HG02973 (cell line): ENCODE results near the gene PCAT6.

Experiments used
- ATAC-seq: cut with Tn5 transposase; IDR thresholded peaks from one replicate; pipeline ENCODE4 v1.9.1; 2021; ENCODE audit warnings: moderate library complexity; ENCODE audit not compliant: unreplicated experiment

Gene PCAT6

DNA sequence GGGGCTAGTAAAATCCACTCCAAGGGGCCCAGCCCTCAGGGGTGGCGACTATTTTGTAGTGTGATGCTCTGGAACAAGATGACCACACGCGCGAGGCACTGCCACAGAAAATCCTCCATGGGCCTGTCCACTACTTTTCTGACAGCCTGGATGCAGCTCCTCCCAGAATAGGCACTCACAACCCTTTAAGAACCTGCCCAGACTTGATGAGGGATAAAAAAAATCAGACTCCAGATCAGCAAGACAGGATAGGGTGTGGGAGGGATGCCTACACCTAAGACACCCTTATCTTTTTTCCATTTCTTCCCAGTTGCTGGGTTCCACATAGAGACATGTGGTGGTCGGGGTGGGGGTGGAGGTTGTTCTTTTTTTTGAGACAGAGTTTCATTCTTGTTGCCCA, 33.5 kb downstream of the PCAT6 start:
- ATAC-seq, result no peak

- ATAC-seq, result no peak
Observed at GRCh38 chr1:202844935-202845334, 34.2 kb downstream of the PCAT6 start.

- no peak for ATAC-seq
Observed at GRCh38 chr1:202848191-202848542, 37.4 kb downstream of the PCAT6 start.

DNA sequence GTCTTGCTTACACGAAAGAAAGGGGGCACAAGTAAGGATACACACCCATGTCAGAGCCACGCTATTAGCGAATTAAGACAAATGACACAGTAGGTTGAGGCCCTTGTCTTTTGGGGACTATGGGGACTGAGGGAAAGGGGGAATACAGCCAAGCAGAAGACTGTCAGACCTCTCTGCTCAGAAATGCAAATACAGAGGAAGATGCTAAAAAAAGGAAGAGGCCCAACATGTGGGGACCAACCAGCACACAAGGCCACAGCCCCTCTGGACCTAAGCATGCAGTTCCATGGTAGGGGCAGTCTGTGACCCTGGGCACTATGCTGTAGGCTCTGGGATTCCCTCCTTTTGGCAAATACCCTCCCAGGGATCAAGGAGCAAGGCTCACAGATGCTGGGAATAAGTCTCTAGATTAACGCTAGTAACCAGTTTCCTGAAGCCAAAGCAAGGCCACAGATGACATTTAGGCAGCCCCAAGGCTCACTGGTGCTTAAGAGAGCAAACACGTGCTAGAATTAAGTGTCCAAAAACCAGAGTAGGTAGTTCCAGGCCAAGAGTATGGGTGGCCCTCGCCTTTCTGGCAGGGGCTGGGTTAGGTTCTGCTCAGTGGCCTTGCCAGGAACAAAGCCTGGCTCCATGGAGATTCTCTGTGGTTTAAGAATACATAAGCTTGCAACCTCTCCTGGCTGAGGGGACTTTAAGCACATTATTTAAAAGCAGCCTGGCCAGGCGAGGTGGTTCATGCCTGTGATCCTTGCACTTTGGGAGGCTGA, 40.0 kb downstream of the PCAT6 start:
- no peak for ATAC-seq

DNA sequence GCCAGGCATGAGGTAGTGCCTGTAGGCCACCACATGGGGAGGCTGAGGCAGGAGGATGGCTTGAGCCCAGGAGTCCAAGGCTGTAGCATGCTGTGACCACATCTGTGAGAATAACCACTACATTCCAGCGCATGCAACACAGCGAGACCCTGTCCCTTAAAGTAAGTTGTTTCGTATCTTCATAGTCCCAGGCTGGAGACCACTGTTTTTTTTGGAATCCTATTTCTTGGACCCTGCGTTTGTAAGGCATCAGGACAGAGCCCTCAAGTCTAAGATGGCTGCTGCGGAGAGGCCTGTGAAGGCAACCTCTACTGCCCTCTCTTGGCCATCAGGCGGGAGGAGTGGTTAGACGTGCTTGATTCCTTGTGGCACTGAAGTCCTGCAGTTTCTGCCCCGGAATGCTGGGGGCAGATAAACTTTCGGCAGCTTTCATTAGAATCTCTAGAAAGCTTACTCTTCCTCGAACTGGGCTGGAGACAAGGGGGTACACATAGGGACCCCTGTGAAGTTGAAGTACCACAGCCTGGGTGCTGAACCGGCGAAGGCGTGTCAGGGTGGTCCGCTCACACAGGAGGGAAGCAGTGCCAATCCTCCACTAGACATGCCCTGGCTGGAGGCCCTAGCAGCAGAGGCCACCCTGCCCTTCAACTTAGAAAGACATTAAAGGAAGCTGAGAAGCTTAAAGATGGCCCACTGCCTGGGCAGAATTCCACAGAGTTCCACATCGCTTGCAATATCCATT, 41.6 kb downstream of the PCAT6 start:
- ATAC-seq, result no peak

DNA sequence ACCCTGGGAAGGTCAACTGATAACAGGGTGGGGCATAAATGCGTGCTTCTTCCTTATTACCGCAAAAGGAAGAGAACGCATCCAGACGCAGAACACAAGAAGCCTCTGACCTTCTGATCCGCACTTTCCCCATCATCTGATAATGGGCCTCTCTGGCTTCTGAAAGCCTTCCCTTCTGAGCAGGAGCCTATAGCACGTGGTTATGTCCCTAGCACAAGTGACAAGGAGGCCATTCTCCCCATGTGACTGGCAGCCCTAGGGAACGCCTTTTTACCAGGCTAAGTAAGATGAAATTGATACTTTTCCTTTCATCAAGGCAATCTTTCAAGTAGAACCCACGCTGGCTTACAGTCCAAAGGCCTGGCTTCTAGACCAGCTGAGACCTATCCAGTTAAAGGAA, 44.0 kb downstream of the PCAT6 start:
- ATAC-seq, result no peak

DNA sequence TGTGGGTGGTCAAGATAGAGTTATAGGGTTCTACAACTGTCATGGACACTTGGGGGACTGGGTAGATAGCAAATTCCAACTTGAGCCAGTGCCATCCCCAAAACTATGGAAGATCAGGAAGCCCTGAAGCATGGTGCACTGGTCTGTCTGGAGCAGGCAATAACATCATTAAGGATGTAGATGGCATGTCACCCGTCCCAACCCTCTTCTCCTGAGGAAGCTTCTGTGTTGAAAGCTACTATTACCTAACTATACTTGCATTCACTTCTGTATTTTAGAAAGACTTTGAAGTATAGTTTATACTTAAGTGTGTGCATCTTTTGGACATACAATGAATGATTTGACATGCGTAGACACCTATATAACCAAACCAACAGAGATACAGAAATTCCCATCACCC, 45.3 kb downstream of the PCAT6 start:
- ATAC-seq, result no peak

- no peak for ATAC-seq
Observed at GRCh38 chr1:202857136-202857610, 46.4 kb downstream of the PCAT6 start.

- ATAC-seq, result no peak
Observed at GRCh38 chr1:202858331-202858730, 47.6 kb downstream of the PCAT6 start.

- no peak for ATAC-seq
Observed at GRCh38 chr1:202858789-202859414, 48.1 kb downstream of the PCAT6 start.

- no peak for ATAC-seq
Observed at GRCh38 chr1:202860744-202861419, 50.1 kb downstream of the PCAT6 start.
